Endothelial cell (in vitro differentiated cells): ENCODE results near the gene ZNF148. TPM values are rescaled to one million over a fixed set of nuclear protein-coding genes. Genes with fewer than 3 reads are reported as not detected.

Experiments
- DNase-seq: peaks from one replicate; pipeline ENCODE4 v3.0.0; 2021; ENCODE audit warnings: low spot score
- H3K27ac Mint-ChIP-seq: one replicate; pipeline ENCODE4 v1.8.0; 2021; ENCODE audit warnings: mixed read lengths, inconsistent platforms; ENCODE audit not compliant: unreplicated experiment
- H3K27me3 Mint-ChIP-seq: one replicate; pipeline ENCODE4 v1.8.0; 2021; ENCODE audit warnings: mild to moderate bottlenecking, moderate library complexity, mixed read lengths, inconsistent platforms; ENCODE audit not compliant: unreplicated experiment
- H3K36me3 Mint-ChIP-seq: one replicate; pipeline ENCODE4 v1.8.0; 2021; ENCODE audit warnings: mild to moderate bottlenecking, low read depth, mixed read lengths, inconsistent platforms; ENCODE audit not compliant: unreplicated experiment
- H3K4me1 Mint-ChIP-seq: one replicate; pipeline ENCODE4 v1.8.0; 2021; ENCODE audit warnings: mild to moderate bottlenecking, mixed read lengths, inconsistent platforms; ENCODE audit not compliant: unreplicated experiment
- H3K4me3 Mint-ChIP-seq: one replicate; pipeline ENCODE4 v1.8.0; 2021; ENCODE audit warnings: mild to moderate bottlenecking, mixed read lengths, inconsistent platforms; ENCODE audit not compliant: unreplicated experiment
- H3K9me3 Mint-ChIP-seq: one replicate; pipeline ENCODE4 v1.8.0; 2021; ENCODE audit warnings: mixed read lengths, inconsistent platforms; ENCODE audit not compliant: unreplicated experiment
- total RNA-seq: library from RNA; stranded (reverse); fragmentation: NEBNext Ultra II Directional; extraction: Animal tissue kit (Norgen Biotek cat#: 25700); gene quantifications from one replicate; pipeline ENCODE4 v1.2.1, GENCODE V29; 2021; ENCODE audit not compliant: unreplicated experiment
- TF ChIP-seq, protein P1 (sequence below): fragments of 200-600 bp; sonication (generic); IDR thresholded peaks from one replicate; pipeline ENCODE4 v1.5.0; 2021; ENCODE audit warnings: antibody characterized with exemption; ENCODE audit not compliant: unreplicated experiment

Gene ZNF148
- total RNA-seq, 1 donor from 2014 or later: 34.3 TPM

DNA sequence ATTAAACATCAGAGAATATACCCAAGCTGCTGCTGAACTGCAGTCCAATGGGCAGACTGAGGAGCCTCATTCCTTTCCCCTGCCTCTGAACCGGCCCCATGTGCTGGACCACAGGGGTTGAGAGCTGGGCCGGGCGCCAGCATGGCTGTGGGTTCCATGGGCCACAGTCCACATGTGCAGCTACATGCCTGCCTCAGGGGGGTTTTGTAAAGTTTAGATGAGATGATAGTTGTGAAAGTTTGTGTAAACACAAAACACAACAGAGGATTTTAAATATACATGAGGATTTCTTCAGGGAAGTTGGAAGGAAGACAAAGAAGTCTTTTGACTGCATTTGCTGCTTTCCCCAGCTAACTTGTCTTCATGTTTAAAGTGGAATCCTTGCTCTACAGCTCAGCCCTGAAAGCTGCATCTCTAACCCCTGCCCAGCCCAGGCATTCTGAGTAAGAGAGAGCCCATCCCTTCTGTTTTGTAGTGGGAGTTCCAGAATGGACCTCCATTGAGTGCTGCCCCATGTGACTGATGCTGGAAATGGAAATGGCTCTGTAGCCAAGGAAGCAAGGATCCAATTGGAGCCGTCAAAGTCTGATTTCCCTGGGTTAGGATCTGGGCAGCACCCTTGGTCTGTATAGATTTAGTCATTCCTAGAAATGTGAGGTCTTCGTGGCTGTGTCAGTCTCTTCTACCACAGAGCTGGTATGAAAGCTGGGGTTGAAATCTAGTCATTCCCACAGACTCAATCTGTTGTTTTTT lies 180.1 kb downstream of the ZNF148 start:
- Mint-ChIP-seq H3K4me3 (no peak overlapping the region), H3K4me1 (peaks cover 11% of the 10 kb centered on the region), H3K36me3 (no peaks in the 10 kb centered on the region), H3K27ac (no peak overlapping the region), H3K9me3 (no peaks in the 10 kb centered on the region), H3K27me3 (peaks cover 2% of the 10 kb centered on the region)
- no peak for DNase-seq
- TF ChIP-seq, protein P1, sequence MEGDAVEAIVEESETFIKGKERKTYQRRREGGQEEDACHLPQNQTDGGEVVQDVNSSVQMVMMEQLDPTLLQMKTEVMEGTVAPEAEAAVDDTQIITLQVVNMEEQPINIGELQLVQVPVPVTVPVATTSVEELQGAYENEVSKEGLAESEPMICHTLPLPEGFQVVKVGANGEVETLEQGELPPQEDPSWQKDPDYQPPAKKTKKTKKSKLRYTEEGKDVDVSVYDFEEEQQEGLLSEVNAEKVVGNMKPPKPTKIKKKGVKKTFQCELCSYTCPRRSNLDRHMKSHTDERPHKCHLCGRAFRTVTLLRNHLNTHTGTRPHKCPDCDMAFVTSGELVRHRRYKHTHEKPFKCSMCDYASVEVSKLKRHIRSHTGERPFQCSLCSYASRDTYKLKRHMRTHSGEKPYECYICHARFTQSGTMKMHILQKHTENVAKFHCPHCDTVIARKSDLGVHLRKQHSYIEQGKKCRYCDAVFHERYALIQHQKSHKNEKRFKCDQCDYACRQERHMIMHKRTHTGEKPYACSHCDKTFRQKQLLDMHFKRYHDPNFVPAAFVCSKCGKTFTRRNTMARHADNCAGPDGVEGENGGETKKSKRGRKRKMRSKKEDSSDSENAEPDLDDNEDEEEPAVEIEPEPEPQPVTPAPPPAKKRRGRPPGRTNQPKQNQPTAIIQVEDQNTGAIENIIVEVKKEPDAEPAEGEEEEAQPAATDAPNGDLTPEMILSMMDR: no peak

- Mint-ChIP-seq H3K27ac (no peak overlapping the region), H3K4me1 (peaks cover 11% of the 10 kb centered on the region), H3K27me3 (peaks cover 2% of the 10 kb centered on the region), H3K4me3 (no peak overlapping the region), H3K9me3 (no peaks in the 10 kb centered on the region), H3K36me3 (no peaks in the 10 kb centered on the region)
- DNase-seq: no peak
- TF ChIP-seq, protein P1: no peak
These were observed 180.9 kb downstream of the ZNF148 start for GRCh38 chr3:125194061-125194848.

DNA sequence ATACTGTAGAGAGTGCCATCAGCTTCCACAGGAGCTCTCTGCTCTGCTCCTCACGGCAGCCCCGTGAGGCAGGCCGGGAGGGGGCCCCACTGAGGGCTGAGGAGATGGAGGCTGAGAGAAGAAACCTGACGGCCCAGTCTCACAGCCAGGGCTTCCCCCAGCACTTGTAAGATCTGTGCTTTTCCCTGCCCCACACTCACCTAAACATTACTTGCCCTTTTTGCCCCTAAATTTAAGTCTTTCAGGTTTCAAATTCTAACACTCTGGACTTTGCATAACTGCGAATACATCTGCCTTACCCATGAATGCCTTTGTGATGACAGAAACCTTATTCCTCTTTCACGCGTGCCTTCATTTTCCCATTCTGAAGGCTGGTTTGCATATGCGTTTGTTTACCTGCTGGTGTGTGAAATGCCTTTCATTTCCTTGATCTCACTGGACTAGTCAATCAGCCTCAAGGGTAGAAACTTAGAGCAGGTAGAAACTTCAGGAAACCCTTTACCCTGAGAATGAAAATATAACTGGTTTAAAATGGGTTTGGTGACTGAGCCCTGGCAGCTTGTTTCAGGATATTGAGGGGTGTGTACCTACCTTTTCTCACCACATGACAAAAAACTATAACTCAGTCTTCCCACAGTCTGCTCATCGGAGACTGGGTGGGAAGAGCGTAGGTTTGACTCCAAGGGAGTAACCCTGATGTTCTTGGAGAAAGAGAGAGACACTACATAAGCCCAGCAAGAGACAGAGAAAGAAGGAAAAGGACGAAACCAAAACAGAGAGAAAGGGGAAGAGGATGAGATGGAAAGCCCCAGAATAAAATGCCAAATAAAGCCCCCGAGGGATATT lies 182.7 kb downstream of the ZNF148 start:
- Mint-ChIP-seq H3K27ac (peak overlapping the region; percentile 57), H3K4me1 (peaks cover 11% of the 10 kb centered on the region), H3K4me3 (no peak overlapping the region), H3K36me3 (no peaks in the 10 kb centered on the region), H3K27me3 (peaks cover 2% of the 10 kb centered on the region), H3K9me3 (no peaks in the 10 kb centered on the region)
- DNase-seq: peak; percentile 41
- TF ChIP-seq, protein P1: no peak

DNA sequence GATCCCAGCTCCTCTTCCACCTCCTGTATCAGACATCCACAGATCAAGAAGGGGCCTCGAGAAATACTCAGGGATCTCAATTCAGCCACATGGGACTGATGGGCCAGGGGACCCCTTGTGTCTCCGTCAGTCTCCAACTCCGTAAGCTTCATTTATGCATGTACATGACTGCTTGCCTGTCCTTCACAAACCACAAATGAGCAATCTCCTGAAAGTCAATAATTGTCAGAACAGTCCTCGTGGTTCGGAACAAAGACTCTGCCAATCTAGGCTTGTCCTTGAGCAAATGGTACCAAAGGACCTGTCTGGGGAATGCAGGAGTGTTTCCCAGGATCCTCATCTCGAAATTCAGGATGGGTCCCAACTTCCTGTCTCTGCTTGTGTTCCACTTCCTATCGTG lies 183.4 kb downstream of the ZNF148 start:
- Mint-ChIP-seq H3K4me1 (peaks cover 11% of the 10 kb centered on the region), H3K36me3 (no peaks in the 10 kb centered on the region), H3K4me3 (no peak overlapping the region), H3K27me3 (peaks cover 2% of the 10 kb centered on the region), H3K9me3 (no peaks in the 10 kb centered on the region), H3K27ac (no peak overlapping the region)
- TF ChIP-seq, protein P1: no peak
- no peak for DNase-seq
